Esophagus muscularis mucosa (tissue), 4 donors: Measurements from ENCODE around the gene PCDHGA1. TPM values are rescaled to one million over a fixed set of nuclear protein-coding genes. Genes with fewer than 3 reads are reported as not detected.
"Not testable (repeated sequence)": the region's sequence is repeated elsewhere in the genome, so short reads cannot be mapped to it uniquely, and the experiment has no call there.

Source experiments
- DNase-seq: peaks from one replicate; pipeline ENCODE4 v3.0.0-alpha.2; 2017; ENCODE audit errors: extremely low spot score
- H3K27ac ChIP-seq, 4 donors: fragments of 200-600 bp; sonication (generic); replicated peaks in 1 of 4; 1 replicate in 3 of 4; 2 replicates in 1 of 4; pipeline ENCODE4 v1.5.1; 2016 to 2019; ENCODE audit warnings: mild to moderate bottlenecking in 1 of 4
- H3K27me3 ChIP-seq, 4 donors: fragments of 200-600 bp; sonication (generic); one replicate each; pipeline versions ENCODE4 v1.5.1 to v1.6.0; 2016 to 2019
- H3K36me3 ChIP-seq, 4 donors: fragments of 200-600 bp; sonication (generic); one replicate each; pipeline ENCODE4 v1.5.1; 2016 to 2019
- H3K4me1 ChIP-seq, 4 donors: fragments of 200-600 bp; sonication (generic); one replicate each; pipeline ENCODE4 v1.5.1; 2016 to 2019
- H3K4me3 ChIP-seq, 4 donors: fragments of 200-600 bp; sonication (generic); 1 replicate in 2 of 4; 2 replicates in 2 of 4; pipeline ENCODE4 v1.5.1; 2016 to 2019; ENCODE audit warnings: mild to moderate bottlenecking in 4 of 4, moderate library complexity in 1 of 4
- H3K9me3 ChIP-seq, 4 donors: fragments of 200-600 bp; sonication (generic); 1 replicate in 3 of 4; 2 replicates in 1 of 4; pipeline ENCODE4 v1.5.1; 2016 to 2019
- EP300 ChIP-seq: sonication (generic); formaldehyde crosslinking; IDR thresholded peaks from one replicate; pipeline ENCODE4 v1.6.1; 2017; ENCODE audit warnings: antibody characterized with exemption
- POLR2A ChIP-seq: fragments of 450-650 bp; IDR thresholded peaks from one replicate; pipeline ENCODE4 v1.6.1; 2017; ENCODE audit warnings: antibody characterized with exemption, moderate library complexity, mild to moderate bottlenecking, low read depth
- POLR2AphosphoS5 ChIP-seq, 2 donors: sonication (generic); formaldehyde crosslinking; IDR thresholded peaks; one replicate each; pipeline ENCODE4 v1.6.1; 2017; ENCODE audit warnings: antibody characterized with exemption in 2 of 2
- WGBS: methylation state at CpG from one replicate; pipeline ENCODE4 v1.1.5; 2018; 5-methylcytosine and 5-hydroxymethylcytosine counted together
- intact Hi-C: fragments of 100-400 bp; cut with DNase I; formaldehyde crosslinking; loops from one replicate; pipeline ENCODE4 v1.15.1; 2023
- total RNA-seq, 4 donors: library from RNA; depleted of rRNA; stranded (reverse); fragments of >200 nt; gene quantifications; one replicate each; pipeline versions ENCODE4 v1.1.0 to v1.2.1, GENCODE V29; 2016
- TF ChIP-seq, protein P1 (sequence below), 3 experiments: fragments of 200-600 bp in 2 of 3; fragments of 450-650 bp in 1 of 3; sonication (generic) in 2 of 3; IDR thresholded peaks; one replicate each; pipeline ENCODE4 v1.5.1; 2017 to 2019; ENCODE audit warnings: antibody characterized with exemption in 3 of 3, mild to moderate bottlenecking in 2 of 3, moderate library complexity in 1 of 3

Gene PCDHGA1
- total RNA-seq, 4 donors from 2014 or later, result 0.45 to 1.2 (median 0.76) TPM

DNA sequence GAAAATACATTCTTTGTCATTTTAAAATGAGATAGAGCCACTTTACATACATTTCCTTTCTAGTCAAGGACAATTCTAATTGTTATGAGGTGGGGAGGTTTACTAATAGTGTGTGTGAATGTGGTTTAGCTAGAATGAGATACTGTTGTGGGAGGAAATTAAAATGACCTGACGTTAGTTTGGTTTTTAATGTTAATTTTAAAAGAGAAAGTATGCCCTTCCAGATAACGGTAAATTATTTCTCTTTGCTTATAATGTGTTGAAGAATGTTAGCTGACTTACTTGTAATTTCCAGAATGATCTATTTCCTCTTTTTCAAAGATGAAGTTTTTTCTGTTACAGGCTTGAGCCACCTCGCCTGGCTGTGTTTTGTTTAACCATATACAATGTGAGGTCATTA is 8.1 kb upstream of the PCDHGA1 start:
- H3K4me1 ChIP-seq, result peaks cover 4 to 21% (median 9%) of the 10 kb centered on the region in 4 donors
- no peak overlapping the region for H3K4me3 ChIP-seq
- no peaks in the 10 kb centered on the region for H3K27me3 ChIP-seq
- TF ChIP-seq, protein P1, sequence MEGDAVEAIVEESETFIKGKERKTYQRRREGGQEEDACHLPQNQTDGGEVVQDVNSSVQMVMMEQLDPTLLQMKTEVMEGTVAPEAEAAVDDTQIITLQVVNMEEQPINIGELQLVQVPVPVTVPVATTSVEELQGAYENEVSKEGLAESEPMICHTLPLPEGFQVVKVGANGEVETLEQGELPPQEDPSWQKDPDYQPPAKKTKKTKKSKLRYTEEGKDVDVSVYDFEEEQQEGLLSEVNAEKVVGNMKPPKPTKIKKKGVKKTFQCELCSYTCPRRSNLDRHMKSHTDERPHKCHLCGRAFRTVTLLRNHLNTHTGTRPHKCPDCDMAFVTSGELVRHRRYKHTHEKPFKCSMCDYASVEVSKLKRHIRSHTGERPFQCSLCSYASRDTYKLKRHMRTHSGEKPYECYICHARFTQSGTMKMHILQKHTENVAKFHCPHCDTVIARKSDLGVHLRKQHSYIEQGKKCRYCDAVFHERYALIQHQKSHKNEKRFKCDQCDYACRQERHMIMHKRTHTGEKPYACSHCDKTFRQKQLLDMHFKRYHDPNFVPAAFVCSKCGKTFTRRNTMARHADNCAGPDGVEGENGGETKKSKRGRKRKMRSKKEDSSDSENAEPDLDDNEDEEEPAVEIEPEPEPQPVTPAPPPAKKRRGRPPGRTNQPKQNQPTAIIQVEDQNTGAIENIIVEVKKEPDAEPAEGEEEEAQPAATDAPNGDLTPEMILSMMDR (IDR thresholded peaks at IDR 0.05), result no peak
- no peak for TF ChIP-seq EP300
- no peak for TF ChIP-seq POLR2A
- no peak for TF ChIP-seq POLR2AphosphoS5 (IDR thresholded peaks at IDR 0.05)
- intact Hi-C loops, result loop anchor here (5.0 kb wide), 1 partner anchor 235 kb away; no protein-coding TSS in a partner anchor
- peaks cover 17 to 26% (median 23%) of the 10 kb centered on the region in 4 donors for H3K36me3 ChIP-seq
- DNase-seq, result no peak
- H3K27ac ChIP-seq, result no peak overlapping the region
- peaks cover 23 to 64% (median 42%) of the 10 kb centered on the region in 4 donors for H3K9me3 ChIP-seq
- WGBS, result 94% methylated on average over 3 of the region's 3 CpGs

DNA sequence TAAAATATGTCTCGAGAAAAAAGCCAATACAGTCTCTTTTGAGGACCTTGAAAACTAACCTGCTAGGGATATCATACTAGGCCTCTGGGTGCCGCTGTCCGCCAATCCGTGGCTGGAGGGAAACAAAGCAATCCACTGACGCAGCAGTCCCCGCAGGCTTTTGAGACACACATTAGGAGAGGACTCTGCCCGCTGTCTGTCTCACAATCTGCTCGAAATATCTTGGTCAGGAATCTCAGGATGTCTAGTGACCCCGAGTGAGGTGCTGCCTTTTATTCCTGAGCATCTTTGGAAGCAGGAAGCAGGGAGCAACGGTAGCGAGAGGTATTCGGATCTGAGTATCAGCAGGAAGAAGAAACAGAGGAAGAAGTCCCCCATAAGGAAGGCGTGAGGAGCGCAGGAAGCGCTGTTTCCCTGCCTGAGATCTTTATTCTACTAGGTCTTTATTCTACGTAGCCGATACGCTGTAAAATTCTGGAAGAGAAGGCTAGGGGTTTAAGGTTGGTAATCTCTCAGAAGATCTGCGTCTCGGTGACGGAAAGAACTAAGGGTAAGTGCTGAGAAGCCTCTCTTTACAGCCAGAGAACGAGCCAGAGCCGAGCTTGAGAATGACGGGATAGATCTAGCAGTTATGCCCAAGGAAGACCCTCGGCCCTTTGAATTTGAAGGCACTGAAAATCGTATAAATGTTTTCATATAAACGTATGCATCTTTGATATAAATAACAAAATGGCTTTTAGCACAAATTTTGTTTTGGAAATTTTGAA is 4.0 kb upstream of the PCDHGA1 start:
- H3K4me3 ChIP-seq, result peak overlapping the region; percentile 39 to 55 (median 48)
- intact Hi-C loops, result no loop called here
- H3K27ac ChIP-seq, result peak overlapping the region; percentile 29 to 68 (median 62)
- TF ChIP-seq, protein P1 (IDR thresholded peaks at IDR 0.05), result peak; percentile 38 to 61 (median 56)
- no peak for TF ChIP-seq EP300
- TF ChIP-seq POLR2A, result no peak
- peak in 1 of 2 donors; percentile 59 for TF ChIP-seq POLR2AphosphoS5 (IDR thresholded peaks at IDR 0.05)
- peaks cover 0 to 2% (median 0%) of the 10 kb centered on the region in 4 donors for H3K27me3 ChIP-seq
- DNase-seq, result no peak
- H3K4me1 ChIP-seq, result peaks cover 0 to 13% (median 6%) of the 10 kb centered on the region in 4 donors
- H3K9me3 ChIP-seq, result peaks cover 0 to 70% (median 45%) of the 10 kb centered on the region in 4 donors
- 9% methylated on average over 25 of the region's 27 CpGs for WGBS
- H3K36me3 ChIP-seq, result no peaks in the 10 kb centered on the region

DNA sequence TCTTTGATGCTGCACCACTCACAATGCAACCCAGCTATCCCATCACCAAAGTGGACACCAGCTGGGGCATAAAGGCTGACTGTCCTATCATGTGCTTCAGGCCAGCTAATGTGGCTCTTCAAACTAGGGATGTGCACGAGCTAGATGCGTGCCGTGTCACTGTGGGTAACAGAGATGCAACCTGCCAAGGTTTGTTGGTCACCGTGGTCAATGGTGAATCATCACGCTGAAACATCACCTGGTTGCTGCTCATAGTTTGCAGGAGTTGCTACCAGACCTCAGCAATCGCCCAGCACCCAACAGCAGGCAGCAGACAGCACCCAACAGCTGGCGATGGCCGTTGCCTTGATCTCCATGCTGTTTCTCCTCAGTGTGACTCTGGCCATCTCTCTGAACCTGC is 2.1 kb upstream of the PCDHGA1 start:
- peaks cover 0 to 79% (median 64%) of the 10 kb centered on the region in 4 donors for H3K9me3 ChIP-seq
- intact Hi-C loops, result no loop called here
- no peak for DNase-seq

DNA sequence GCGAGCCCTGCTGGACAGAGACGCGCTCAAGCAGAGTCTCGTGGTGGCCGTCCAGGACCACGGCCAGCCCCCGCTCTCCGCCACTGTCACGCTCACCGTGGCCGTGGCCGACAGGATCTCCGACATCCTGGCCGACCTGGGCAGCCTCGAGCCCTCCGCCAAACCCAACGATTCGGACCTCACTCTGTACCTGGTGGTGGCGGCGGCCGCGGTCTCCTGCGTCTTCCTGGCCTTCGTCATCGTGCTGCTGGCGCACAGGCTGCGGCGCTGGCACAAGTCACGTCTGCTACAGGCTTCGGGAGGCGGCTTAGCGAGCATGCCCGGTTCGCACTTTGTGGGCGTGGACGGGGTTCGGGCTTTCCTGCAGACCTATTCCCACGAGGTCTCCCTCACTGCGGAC is 2.3 kb downstream of the PCDHGA1 start:
- H3K4me3 ChIP-seq, H3K4me1 ChIP-seq, intact Hi-C loops, DNase-seq, H3K36me3 ChIP-seq, H3K27ac ChIP-seq: not testable (repeated sequence)
- H3K27me3 ChIP-seq, result peaks cover 0 to 37% (median 0%) of the 10 kb centered on the region in 4 donors
- peaks cover 0 to 97% (median 91%) of the 10 kb centered on the region in 4 donors for H3K9me3 ChIP-seq
- WGBS, result 29% methylated on average over 2 of the region's 39 CpGs

More for the DNA sequence above, 2.1 kb upstream of the PCDHGA1 start:
- no peak overlapping the region for H3K27ac ChIP-seq
- WGBS, result 85% methylated on average over 8 of the region's 8 CpGs
- H3K4me3 ChIP-seq, result no peak overlapping the region
- no peaks in the 10 kb centered on the region for H3K36me3 ChIP-seq
- H3K27me3 ChIP-seq, result peaks cover 0 to 17% (median 0%) of the 10 kb centered on the region in 4 donors
- TF ChIP-seq EP300 (no peak), POLR2AphosphoS5 (IDR thresholded peaks at IDR 0.05) (no peak), POLR2A (no peak)
- TF ChIP-seq, protein P1 (IDR thresholded peaks at IDR 0.05), result no peak
- peaks cover 0 to 11% (median 3%) of the 10 kb centered on the region in 4 donors for H3K4me1 ChIP-seq

DNA sequence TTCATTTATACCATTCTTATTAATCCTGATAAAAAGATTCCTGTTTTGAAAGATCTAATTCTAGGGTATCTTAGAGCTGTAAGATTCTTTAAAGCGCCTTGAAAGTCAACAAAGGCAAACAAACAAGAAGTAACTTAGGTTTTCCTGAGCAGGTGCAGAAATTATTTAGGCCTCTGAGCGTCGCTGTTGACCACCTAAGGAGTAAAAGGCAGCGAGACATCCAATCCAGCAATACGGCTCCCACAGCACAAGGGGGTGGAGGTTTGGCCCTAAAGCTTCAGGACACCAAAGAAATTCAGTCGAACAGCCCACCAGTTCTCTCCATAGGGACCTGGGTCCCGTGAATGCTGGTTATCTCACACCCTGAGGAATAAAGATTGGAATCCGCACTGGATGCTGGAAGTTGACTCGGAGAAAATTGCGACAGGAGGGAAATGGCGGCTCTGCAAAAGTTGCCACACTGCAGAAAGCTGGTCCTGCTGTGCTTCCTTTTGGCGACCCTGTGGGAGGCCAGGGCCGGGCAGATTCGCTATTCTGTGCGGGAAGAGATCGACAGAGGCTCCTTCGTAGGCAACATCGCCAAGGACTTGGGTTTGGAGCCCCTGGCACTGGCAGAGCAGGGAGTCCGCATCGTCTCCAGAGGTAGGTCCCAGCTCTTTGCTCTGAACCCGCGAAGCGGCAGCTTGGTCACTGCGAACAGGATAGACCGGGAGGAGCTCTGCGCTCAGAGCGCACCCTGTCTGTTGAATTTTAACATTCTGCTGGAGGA is 8.4 kb downstream of the PCDHGA1 start, which contains the start of gene PCDHGA2:
Gene PCDHGA2, plus strand, starts transcription at position 223 of the 769 bp plus-strand sequence.
- Histone ChIP-seq H3K36me3 (no peaks in the 10 kb centered on the region), H3K27me3 (peaks cover 0 to 53% (median 0%) of the 10 kb centered on the region in 4 donors), H3K27ac (no peak within 1 kb of the TSS), H3K9me3 (peaks cover 0 to 99% (median 83%) of the 10 kb centered on the region in 4 donors), H3K4me1 (no peaks in the 10 kb centered on the region), H3K4me3 (peak within 1 kb of the TSS; percentile 30 to 45 (median 34))
- WGBS, result 5% methylated on average over 19 of the region's 27 CpGs
- no peak for TF ChIP-seq POLR2AphosphoS5 (IDR thresholded peaks at IDR 0.05)
- TF ChIP-seq, protein P1 (IDR thresholded peaks at IDR 0.05), result peak; percentile 19 to 33 (median 24)
- intact Hi-C loops, result no loop called here
- DNase-seq, result no peak

DNA sequence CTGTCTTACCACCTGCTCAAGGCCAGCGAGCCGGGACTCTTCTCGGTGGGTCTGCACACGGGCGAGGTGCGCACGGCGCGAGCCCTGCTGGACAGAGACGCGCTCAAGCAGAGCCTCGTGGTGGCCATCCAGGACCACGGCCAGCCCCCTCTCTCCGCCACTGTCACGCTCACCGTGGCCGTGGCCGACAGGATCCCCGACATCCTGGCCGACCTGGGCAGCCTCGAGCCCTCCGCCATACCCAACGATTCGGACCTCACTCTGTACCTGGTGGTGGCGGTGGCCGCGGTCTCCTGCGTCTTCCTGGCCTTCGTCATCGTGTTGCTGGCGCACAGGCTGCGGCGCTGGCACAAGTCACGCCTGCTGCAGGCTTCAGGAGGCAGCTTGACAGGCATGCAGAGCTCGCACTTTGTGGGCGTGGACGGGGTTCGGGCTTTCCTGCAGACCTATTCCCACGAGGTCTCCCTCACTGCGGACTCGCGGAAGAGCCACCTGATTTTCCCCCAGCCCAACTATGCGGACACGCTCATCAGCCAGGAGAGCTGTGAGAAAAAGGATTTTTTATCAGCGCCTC is 10.6 kb downstream of the PCDHGA1 start:
- H3K27ac ChIP-seq, intact Hi-C loops, DNase-seq, H3K36me3 ChIP-seq, H3K4me1 ChIP-seq, H3K4me3 ChIP-seq: not testable (repeated sequence)
- peaks cover 0 to 100% (median 85%) of the 10 kb centered on the region in 4 donors for H3K9me3 ChIP-seq
- peaks cover 0 to 61% (median 0%) of the 10 kb centered on the region in 4 donors for H3K27me3 ChIP-seq
- 63% methylated on average over 1 of the region's 45 CpGs for WGBS
